ENCODE measurements around the gene YIPF3.

Gene YIPF3

DNA sequence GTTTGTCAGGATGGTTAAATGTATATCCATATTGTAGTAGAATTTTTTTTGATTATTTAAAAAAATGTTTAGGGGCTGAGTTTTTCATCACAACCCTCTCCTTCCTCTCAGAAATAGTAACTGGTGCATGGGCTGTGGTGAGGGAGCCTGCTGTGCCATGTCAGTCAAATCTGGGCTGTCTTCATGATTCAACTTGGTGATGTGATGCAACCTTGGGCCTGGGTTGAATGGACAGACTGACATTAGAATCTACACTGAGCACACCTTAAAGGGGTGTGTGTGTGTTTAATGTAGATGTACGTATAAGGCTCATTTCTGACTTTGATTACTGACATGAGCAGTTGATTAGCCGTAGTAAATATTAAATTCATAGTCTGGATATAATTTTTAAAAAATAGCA lies 35.7 kb downstream of the YIPF3 start:
- Mint-ChIP-seq H3K27me3 (ENCODE audit: low read depth, poor library complexity) (peaks cover 9% of the 10 kb centered on the region), H3K4me3 (no peak overlapping the region), H3K36me3 (ENCODE audit: low read depth) (peaks cover 6% of the 10 kb centered on the region), H3K27ac (no peak overlapping the region), H3K9me3 (no peaks in the 10 kb centered on the region), H3K4me1 (peaks cover 55% of the 10 kb centered on the region)
- TF ChIP-seq, protein P1, sequence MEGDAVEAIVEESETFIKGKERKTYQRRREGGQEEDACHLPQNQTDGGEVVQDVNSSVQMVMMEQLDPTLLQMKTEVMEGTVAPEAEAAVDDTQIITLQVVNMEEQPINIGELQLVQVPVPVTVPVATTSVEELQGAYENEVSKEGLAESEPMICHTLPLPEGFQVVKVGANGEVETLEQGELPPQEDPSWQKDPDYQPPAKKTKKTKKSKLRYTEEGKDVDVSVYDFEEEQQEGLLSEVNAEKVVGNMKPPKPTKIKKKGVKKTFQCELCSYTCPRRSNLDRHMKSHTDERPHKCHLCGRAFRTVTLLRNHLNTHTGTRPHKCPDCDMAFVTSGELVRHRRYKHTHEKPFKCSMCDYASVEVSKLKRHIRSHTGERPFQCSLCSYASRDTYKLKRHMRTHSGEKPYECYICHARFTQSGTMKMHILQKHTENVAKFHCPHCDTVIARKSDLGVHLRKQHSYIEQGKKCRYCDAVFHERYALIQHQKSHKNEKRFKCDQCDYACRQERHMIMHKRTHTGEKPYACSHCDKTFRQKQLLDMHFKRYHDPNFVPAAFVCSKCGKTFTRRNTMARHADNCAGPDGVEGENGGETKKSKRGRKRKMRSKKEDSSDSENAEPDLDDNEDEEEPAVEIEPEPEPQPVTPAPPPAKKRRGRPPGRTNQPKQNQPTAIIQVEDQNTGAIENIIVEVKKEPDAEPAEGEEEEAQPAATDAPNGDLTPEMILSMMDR (IDR thresholded peaks at IDR 0.05) = no peak
- no peak for DNase-seq

DNA sequence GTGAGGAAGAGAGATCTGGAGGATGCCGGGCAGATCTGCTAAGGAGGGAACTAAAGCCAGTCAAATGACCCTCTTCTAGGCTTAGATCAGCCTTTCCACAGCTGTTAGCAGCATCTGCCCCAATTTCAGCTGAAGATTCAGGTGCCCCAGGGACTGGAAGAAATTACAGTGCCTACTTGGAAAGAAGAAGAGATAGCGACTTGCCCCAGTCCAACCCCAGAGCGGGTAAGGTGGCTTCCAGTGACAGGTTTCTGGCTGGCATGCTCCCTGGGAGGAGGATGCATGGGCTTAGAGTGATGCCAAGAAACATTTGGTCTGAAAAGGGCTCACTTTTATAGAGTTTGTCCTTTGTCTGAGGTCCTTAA lies 38.7 kb downstream of the YIPF3 start:
- peaks cover 9% of the 10 kb centered on the region for H3K27me3 Mint-ChIP-seq (ENCODE audit: low read depth, poor library complexity)
- H3K9me3 Mint-ChIP-seq = no peaks in the 10 kb centered on the region
- TF ChIP-seq, protein P1 (IDR thresholded peaks at IDR 0.05) = no peak
- peaks cover 65% of the 10 kb centered on the region for H3K4me1 Mint-ChIP-seq
- H3K27ac Mint-ChIP-seq = peak overlapping the region; percentile 81
- DNase-seq = no peak
- H3K4me3 Mint-ChIP-seq = peak overlapping the region; percentile 92
- peaks cover under 1% of the 10 kb centered on the region for H3K36me3 Mint-ChIP-seq (ENCODE audit: low read depth)

DNA sequence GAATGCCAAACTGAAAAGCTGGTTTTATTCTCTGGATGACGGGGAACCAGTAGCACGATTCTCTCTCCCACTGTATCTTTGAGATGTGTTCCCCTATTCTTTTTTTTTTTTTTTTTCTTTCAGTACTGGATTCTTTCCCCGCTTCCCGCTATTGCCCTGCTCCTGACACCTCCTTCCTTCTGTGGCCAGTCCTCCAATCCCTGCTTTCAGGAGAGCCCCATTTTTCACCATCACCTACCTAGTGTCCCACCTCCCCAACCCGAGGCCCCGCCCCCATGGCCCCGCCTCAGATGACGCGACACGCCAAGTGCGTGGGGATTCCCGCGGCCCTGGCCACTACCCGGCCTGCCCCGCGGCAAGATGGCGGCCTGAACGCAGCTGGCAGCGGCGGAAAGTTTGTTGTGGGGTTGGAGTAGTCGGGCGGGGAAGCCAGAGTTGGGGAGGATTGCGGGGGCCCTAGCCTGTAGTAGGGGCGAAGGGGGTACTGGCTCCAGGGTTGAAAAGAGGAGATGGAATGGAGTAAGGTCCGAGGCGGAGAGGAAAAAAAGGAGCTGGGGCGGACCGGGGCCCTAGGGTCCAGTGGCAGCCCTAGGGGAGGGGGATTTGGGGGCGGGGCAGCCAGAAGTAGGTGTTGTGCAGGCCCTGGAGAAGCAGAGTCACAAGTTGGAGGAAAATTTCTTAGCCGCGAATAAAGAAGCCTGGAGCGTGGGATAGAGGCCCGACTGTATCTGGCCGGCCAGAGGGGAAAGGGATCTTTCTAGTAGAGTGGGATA lies 39.3 kb downstream of the YIPF3 start, which contains the start of gene TJAP1:
Gene TJAP1, plus strand, starts transcription at position 336 of the 773 bp plus-strand sequence. CDS start 21,432 bp downstream, outside the sequence.
- peaks cover 63% of the 10 kb centered on the region for H3K4me1 Mint-ChIP-seq
- H3K4me3 Mint-ChIP-seq = peak within 1 kb of the TSS; percentile 92
- DNase-seq = peak; percentile 98
- peaks cover 9% of the 10 kb centered on the region for H3K27me3 Mint-ChIP-seq (ENCODE audit: low read depth, poor library complexity)
- no peaks in the 10 kb centered on the region for H3K9me3 Mint-ChIP-seq
- H3K27ac Mint-ChIP-seq = peak within 1 kb of the TSS; percentile 81
- TF ChIP-seq, protein P1 (IDR thresholded peaks at IDR 0.05) = no peak
- no peaks in the 10 kb centered on the region for H3K36me3 Mint-ChIP-seq (ENCODE audit: low read depth)

DNA sequence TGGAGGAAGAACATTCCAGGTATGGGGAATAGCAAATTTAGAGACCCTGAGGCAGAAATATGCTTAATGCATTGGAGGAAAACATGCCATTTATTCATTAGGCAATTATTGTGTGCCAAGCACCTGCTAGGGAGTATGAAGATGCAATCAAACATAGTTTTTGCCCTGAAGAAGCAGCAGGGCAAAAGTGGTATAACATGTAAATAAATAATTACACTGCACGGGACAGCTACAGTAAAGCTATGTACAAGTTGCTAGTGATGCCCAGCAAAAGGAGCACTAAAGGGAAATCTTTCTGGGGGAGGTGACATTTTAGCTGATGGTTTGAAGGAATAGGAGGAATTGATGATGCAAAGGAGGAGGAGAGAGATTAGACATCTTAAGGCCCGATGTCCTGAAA lies 40.0 kb downstream of the YIPF3 start:
- TF ChIP-seq, protein P1 (IDR thresholded peaks at IDR 0.05) = no peak
- Mint-ChIP-seq H3K27ac (peak overlapping the region; percentile 81), H3K36me3 (ENCODE audit: low read depth) (no peaks in the 10 kb centered on the region), H3K9me3 (no peaks in the 10 kb centered on the region), H3K4me1 (peaks cover 57% of the 10 kb centered on the region), H3K27me3 (ENCODE audit: low read depth, poor library complexity) (peaks cover 6% of the 10 kb centered on the region), H3K4me3 (peak overlapping the region; percentile 92)
- DNase-seq = no peak

DNA sequence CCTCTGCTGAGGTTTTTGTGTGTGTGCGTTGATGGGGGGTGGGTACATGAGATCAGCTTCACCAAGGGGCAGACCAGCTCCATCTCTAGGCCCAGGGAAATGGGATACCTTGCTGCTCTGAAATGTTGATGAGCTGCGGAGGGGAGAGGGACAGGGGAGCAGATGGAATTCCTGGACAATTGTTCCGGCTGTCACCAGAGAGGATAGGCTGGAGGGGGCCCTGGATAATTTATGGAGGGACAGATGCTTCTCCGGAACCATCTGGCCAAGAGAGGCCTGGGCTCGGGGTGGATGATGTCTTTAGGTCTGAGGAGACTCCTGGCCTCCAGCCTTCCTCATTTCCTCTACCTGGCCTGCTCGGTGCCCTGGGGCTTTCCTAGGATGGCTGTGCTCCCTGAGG lies 41.2 kb downstream of the YIPF3 start:
- Mint-ChIP-seq H3K27ac (no peak overlapping the region), H3K9me3 (no peaks in the 10 kb centered on the region), H3K4me3 (no peak overlapping the region), H3K4me1 (peaks cover 47% of the 10 kb centered on the region), H3K27me3 (ENCODE audit: low read depth, poor library complexity) (peaks cover 13% of the 10 kb centered on the region), H3K36me3 (ENCODE audit: low read depth) (no peaks in the 10 kb centered on the region)
- TF ChIP-seq, protein P1 (IDR thresholded peaks at IDR 0.05) = no peak
- no peak for DNase-seq

DNA sequence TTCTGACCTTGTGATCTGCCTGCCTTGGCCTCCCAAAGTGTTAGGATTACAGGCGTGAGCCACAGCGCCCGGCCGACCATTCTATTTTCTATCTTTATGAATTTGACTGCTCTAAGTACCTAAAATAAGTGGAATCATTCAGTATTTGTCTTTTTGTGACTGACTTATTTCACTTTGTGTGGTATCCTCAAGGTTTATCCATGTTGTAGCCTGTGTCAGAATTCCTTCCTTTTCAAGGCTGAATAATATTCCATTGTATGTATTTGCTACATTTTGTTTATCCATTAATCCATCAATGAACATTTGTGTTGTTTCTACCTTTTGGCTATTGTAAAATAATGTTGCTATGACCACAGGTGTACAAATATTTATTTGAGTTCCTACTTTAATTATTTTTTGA lies 44.2 kb downstream of the YIPF3 start:
- Mint-ChIP-seq H3K9me3 (no peaks in the 10 kb centered on the region), H3K27ac (no peak overlapping the region), H3K4me3 (no peak overlapping the region), H3K36me3 (ENCODE audit: low read depth) (no peaks in the 10 kb centered on the region), H3K27me3 (ENCODE audit: low read depth, poor library complexity) (peaks cover 13% of the 10 kb centered on the region), H3K4me1 (peaks cover 27% of the 10 kb centered on the region)
- TF ChIP-seq, protein P1 (IDR thresholded peaks at IDR 0.05) = no peak
- DNase-seq = no peak
